GM21528 (cell line): ENCODE data around the gene RFX3.

Source experiments
- ATAC-seq: cut with Tn5 transposase; IDR thresholded peaks from one replicate; pipeline ENCODE4 v1.9.1; 2021; ENCODE audit warnings: mild to moderate bottlenecking, moderate library complexity; ENCODE audit not compliant: unreplicated experiment, low FRiP score

Gene RFX3

GRCh38 chr9:3177146-3177761, 348.5 kb downstream of the RFX3 start:
- no peak for ATAC-seq

- ATAC-seq: no peak
Measured at GRCh38 chr9:3173374-3173773, 352.4 kb downstream of the RFX3 start.

- no peak for ATAC-seq
Measured at GRCh38 chr9:3170819-3171218, 355.0 kb downstream of the RFX3 start.
